SIG-M5 treated with dmso at 0.1 percent for 504 hours (cell line): ENCODE measurements around the gene MINAR1.

Experiments
- DNase-seq: peaks from one replicate; lab custom pipeline; 2025; ENCODE audit not compliant: unreplicated experiment; lab: John Stamatoyannopoulos, UW

MINAR1 gene

DNA sequence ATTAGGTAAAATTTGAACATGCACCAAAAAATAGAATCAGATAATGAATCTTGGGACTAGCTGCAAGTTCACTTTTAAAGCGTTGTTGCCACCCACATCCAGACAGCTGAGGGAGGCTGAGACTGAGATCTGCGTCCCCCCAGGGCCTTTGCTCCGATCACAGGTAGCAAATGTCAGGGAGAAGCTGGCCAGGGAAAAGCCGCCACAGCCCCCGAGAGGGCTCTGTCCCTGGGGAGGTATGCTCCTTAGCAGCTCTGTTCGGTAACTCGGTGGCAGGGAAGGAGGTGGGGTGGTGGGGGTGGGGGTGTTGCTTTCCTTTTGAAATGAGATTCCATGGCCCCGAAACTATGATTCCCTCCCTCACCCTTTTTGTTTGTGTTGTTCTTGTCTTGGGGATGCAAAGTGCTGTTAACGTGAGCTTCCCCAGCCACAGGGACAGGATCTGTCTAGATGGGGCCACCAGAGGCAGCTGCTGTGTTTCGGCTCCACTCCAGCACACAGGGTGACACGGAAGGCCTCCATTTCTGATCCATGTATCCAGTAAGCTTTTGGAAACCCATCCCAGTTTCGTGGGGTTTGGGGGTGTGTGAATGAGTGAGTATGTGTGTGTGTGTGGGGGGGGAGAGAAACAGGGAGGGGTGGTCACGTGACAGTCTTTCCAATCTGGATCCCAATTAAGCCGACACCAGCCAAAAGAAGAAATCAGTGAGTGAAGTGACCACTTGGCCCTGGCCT, 1.1 kb upstream of the MINAR1 start:
- DNase-seq = no peak

- DNase-seq = no peak
Observed at GRCh38 chr15:79432345-79433275, 474 bp downstream of the MINAR1 start.

GRCh38 chr15:79433276-79433990, 1.3 kb downstream of the MINAR1 start:
- no peak for DNase-seq

DNA sequence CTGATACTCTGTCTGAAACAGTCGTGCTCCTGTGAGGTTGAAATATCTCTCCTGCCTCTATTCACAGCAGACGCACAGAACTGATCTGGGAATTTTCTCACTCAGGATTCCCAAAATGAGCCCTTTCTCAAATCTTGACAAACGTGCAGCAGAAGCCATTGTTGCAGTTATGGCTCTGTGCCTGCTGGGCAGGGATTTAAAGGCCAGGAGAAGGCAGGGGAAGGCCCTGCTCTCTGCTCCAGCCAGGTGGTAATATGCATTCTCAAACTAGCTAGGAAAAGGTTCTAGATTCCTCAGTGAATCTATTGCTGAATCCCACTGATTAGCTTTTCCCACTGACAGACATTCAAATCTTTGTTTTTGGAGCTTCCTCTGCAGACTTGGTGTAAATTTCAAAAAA, 2.2 kb downstream of the MINAR1 start:
- DNase-seq = no peak

DNA sequence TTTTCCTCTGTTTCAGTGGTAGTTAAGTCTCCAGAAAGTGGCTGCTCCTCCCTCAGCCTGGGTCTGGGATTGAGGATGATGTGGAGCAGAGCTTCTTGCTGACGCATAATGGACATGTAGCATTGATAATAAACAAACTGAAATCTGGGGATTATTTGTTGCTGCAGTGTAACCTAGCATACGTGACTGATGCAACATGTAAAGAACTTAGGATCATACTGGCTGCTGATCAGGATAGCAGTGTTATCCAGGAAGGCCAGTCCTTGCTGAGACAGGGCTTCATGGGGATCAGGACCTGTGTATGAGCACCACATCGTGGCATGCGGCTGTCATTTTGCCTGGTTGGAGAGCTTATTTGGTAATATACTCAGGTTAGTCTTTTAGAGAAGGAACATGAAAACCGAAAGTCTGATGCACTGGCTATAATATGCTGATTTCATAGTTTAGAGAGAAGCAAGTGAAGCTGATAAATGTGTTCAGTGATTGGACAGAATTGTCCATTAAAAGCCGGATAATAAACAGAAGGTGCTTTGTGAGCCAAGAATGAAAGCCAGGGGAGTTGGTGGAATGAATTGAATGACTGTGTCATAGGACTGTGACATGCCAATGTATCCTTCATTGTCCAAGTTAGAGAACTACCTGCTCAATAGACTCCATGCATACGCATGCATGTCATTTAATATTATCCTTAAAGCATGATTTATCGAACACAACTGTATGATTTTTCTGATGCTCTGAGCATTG, 4.1 kb downstream of the MINAR1 start:
- DNase-seq = no peak

DNA sequence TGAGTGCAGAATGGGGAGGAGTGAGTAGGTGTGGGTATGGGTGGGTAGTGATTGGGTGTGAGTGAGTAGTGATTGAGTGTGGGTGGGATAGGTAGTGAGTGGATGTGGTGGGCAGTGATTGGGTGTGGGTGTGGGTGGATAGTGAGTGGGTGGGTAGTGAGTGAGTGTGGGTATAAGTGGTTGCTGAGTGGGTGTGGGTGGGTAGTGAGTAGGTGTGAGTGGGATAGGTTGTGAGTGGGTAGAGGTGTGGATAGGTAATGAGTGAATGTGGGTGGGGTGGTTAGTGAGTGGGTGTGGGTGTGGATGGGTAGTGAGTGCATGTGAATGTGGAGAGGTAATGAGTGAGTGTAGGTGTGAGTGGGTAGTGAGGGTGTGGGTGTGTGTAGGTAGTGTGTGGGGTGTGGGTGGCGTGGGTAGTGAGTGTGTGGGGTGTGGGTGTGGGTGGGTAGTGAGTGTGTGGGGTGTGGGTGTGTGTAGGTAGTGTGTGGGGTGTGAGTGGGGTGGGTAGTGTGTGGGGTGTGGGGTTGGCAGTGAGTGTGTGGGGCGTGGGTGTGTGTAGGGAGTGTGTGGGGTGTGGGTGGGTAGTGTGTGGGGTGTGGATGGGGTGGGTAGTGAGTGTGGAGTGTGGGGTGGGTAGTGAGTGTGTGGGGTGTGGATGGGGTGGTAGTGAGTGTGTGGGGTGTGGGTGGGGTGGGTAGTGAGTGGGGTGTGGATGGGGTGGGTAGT, 5.3 kb downstream of the MINAR1 start:
- no peak for DNase-seq

GRCh38 chr15:79439236-79439635, 7.1 kb downstream of the MINAR1 start:
- DNase-seq = no peak

- DNase-seq = no peak
Observed at GRCh38 chr15:79440355-79440908, 8.3 kb downstream of the MINAR1 start.

- DNase-seq = no peak
Observed at GRCh38 chr15:79442911-79443310, 10.8 kb downstream of the MINAR1 start.

GRCh38 chr15:79447060-79447459, 14.9 kb downstream of the MINAR1 start:
- DNase-seq = no peak

GRCh38 chr15:79450648-79451047, 18.5 kb downstream of the MINAR1 start:
- no peak for DNase-seq

- DNase-seq = no peak
Observed at GRCh38 chr15:79451361-79451999, 19.3 kb downstream of the MINAR1 start.

DNA sequence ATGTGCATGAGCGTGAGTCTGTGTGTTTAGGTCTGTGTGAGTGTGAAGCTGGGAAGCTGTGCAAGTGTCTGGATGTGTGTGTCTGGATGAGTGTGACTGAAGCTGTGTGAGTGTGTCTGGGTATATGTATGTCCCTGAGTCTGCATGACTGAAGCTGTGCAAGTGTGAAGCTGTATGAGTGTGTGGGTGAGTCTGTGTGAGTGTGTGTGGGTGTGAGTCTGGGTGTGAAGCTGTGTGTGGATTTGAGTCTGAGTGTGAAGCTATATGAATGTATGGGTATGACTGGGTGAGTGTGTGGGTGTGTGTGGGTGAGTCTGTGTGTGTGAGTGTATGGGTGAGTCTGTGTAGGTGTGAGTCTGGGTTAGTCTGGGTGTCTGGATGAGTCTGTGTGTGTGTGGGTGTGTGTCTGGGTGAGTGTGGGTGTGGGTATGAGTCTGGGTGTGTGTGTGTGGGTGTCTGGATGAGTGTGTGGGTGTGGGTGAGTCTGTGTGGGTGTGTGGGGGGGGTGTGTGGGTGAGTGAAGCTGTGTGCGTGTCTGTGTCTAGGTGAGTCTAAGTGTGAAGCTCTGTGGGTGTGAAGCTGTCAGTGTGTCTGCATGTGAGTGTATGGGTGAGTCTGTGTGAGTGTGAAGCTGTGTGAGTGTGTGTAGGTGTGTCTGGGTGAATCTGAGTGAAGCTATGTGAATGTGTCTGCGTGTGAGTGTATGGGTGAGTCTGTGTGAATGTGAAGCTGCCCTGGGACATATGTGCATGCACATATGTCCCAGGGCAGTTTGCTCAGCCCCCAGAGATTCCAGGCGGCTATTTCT, 20.3 kb downstream of the MINAR1 start:
- DNase-seq = no peak

DNA sequence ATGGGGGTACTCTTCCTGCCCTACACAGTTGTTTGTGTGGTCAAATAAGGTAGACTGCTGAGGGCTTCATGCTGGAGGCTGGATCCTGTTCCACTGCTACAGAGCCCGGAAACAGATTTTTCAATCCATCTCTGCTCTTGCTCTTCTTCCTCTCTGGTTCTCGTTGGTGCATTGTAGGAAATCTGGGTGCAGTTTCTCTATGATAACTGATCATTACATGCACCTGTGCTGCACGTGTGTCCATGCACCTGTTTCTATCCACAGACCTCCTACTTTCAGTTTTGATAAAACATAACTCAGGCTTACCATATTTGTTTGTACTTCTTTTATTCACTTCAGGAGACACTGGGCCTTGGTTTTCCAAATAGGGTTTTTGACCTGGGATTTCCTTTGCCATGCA, 21.3 kb downstream of the MINAR1 start:
- DNase-seq = no peak

DNA sequence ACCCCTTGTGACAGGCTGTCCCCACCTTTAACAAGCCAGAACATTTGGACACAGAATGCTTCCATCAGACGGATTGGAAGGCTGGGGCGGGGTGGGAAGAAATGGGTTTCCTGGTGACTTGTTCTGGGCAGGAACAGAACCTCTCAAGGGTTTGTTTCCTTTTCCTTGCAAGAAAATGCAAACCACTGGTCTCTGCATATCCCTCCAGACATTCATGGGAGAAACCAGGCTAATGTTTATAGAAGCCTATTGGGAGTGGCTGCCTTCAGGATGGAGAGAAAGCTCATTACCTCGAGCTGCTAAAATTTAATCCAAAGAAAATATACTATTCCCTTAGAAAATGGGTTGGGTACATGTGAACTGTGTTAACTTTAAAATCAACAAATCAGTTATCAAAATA, 21.9 kb downstream of the MINAR1 start:
- DNase-seq = no peak

- no peak for DNase-seq
Observed at GRCh38 chr15:79455361-79455760, 23.2 kb downstream of the MINAR1 start.

DNA sequence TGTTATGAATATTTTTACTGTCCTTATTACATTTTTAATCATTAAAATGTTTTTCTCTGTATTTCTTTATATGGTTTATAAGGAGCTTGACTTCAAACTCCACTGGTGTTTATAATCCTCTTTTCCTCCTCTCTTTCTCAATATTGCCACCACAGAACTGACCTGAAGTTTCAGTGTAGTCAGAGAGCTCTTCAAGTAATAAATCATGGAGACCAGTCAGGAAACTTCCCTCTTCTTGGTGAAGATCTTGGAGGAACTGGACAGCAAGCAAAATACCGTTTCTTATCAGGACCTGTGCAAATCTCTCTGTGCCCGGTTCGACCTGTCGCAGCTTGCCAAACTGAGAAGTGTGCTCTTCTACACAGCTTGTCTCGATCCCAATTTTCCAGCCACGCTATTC, 23.8 kb downstream of the MINAR1 start:
- DNase-seq = no peak

- no peak for DNase-seq
Observed at GRCh38 chr15:79458491-79458890, 26.4 kb downstream of the MINAR1 start.

DNA sequence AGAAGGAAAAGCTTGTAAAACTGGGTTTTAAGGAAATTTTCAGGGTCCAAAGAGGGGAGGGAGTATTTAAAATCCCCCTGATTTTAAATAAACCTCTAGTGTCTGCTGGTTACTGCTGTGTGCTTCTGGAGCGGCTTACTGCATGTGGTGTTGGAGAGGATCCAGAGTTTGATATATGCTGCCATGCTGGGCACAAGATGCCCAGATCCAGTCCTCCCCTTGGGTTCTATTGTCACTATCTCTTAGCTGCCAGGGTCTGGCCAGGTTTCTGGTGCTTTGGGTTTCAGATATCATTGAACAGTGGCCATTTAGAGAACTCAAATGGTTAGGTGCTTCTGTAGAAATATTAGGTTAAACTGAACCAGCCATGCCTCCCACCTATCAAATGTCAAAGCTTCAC, 27.5 kb downstream of the MINAR1 start:
- no peak for DNase-seq
